ENCODE data around the gene PTPRA.
"Not testable (repeated sequence)": the region's sequence is repeated elsewhere in the genome, so short reads cannot be mapped to it uniquely, and the experiment has no call there.

The PTPRA gene, protein sequence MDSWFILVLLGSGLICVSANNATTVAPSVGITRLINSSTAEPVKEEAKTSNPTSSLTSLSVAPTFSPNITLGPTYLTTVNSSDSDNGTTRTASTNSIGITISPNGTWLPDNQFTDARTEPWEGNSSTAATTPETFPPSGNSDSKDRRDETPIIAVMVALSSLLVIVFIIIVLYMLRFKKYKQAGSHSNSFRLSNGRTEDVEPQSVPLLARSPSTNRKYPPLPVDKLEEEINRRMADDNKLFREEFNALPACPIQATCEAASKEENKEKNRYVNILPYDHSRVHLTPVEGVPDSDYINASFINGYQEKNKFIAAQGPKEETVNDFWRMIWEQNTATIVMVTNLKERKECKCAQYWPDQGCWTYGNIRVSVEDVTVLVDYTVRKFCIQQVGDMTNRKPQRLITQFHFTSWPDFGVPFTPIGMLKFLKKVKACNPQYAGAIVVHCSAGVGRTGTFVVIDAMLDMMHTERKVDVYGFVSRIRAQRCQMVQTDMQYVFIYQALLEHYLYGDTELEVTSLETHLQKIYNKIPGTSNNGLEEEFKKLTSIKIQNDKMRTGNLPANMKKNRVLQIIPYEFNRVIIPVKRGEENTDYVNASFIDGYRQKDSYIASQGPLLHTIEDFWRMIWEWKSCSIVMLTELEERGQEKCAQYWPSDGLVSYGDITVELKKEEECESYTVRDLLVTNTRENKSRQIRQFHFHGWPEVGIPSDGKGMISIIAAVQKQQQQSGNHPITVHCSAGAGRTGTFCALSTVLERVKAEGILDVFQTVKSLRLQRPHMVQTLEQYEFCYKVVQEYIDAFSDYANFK

DNA sequence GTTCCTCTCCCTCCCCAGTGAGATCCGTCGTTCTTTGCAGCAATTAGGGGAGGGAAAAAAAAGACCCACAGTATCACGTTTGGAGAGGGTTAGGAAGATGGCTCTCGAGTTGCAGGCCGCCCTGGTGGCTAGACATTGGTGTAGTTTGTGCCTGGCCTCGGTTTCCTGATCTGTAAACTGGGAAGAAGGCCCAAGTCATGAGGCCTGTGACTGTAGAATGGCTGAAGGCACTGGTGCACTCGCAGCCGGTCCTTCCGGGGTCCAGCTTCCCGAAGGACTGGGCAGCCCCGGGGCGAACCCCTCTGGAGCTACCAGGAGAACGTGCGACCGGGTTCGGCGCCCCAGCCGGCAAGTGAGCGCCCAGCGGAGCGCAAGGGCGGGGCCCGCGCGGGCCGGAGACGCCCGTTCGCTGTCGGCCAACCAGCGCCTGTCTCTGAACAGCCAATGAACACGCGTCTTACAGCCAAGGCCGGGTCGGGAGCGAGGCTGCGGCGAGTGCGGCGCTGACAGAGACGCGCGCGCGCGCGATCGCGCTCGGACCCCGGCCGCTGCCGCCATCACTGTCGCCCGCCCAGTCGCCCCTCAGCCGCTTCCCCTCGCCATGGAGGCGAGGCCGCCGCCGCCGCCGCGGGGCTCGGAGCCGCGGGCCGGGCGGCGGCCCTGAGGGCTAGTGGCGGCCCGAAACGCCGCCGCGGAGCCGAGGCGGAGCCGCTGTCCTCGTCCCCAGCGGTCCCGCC, at the start of gene PTPRA:
Gene PTPRA, plus strand, starts transcription at position 472 of the 737 bp plus-strand sequence. CDS start 90,797 bp downstream, outside the sequence.
- DNase-seq (ENCODE audit: low read depth), result peak; percentile 92

DNA sequence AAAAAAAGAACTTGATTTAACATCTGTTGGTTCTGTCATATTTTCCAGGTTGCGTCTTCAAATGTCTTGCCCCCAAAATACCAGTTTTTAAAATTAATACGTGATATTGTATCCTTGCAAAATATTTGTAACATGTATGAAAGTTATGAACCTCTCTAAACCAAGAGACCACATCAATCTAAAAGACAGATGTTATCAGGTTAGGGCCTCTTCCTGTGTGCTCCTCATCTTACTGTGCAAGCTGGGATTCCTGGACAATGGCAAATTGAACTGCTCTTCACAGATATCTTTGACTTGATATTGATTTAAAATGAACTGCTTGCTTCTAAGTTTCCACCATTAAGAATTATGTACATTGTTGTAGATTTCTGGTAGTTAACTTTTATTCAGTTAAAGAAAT, 47.5 kb upstream of the PTPRA start:
- DNase-seq (ENCODE audit: low read depth), result no peak

DNA sequence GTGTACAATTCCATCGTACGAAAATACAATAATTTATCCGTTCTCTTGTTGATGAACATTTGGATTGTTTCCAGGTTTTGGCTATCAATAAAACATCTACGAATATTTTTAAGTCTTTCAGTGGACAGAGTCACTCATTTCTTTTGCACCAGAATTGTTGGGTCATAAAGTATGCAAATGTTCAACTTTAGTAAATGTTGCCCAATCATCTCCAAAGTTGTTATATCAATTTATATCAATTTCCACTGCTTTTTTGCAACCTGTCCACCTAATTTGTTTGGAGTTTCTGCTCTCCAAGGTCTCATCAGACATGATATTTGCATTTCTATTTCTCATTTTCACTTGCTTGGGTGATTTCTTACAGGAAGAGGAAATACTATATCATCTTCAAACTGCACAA, 46.6 kb upstream of the PTPRA start:
- DNase-seq (ENCODE audit: low read depth), result no peak

DNA sequence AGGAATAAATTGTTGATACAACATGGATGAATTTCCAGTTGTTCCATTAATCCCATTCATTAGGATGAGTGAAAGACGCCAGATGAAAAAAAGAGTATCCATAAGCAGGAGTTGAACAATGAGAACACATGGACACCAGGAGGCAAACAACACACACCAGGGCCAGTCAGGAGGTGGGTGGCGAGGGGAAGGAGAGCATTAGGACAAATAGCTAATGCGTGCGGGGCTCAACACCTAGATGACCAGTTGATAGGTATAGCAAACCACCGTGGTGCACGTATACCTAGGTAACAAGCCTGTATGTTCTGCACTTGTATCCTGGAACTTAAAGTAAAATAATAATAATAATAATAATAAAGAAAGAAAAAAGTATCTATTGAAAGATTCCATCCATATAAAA, 43.9 kb upstream of the PTPRA start:
- DNase-seq (ENCODE audit: low read depth), result no peak

DNA sequence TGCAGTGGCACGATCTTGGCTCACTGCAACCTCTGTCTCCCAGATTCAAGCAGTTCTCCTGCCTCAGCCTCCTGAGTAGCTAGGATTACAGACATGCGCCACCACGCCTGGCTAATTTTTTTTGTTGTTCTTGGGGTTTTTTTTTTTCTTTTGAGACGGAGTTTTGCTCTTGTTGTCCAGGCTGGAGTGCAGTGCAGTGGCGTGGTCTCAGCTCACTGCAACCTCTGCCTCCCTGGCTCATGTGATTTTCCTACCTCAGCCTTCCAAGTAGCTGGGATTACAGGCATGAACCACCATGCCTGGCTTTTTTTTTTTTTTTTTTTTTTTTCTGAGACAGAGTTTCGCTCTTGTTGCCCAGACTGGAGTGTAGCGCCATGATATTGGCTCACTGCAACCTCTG, 42.1 kb upstream of the PTPRA start:
- DNase-seq (ENCODE audit: low read depth), result not testable (repeated sequence)

DNA sequence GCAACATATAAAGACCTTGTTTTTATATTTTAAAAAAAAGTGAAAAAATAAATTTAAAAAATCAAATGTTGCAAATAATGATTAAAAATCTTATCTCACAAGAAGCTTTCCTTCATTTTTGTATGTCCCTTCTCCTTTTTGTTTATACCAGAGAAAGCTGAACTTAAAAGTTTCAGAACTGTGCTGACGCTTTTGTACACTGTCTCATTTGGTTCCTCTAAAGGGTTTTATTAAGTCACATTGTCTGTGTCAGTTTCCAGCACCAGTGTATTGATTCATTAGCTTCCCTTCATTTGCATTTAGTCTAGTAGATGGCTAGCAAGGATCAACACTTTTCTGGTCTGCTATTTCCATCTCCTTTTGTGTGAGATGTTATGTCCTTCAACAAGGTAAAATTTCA, 39.5 kb upstream of the PTPRA start:
- DNase-seq (ENCODE audit: low read depth), result no peak

DNA sequence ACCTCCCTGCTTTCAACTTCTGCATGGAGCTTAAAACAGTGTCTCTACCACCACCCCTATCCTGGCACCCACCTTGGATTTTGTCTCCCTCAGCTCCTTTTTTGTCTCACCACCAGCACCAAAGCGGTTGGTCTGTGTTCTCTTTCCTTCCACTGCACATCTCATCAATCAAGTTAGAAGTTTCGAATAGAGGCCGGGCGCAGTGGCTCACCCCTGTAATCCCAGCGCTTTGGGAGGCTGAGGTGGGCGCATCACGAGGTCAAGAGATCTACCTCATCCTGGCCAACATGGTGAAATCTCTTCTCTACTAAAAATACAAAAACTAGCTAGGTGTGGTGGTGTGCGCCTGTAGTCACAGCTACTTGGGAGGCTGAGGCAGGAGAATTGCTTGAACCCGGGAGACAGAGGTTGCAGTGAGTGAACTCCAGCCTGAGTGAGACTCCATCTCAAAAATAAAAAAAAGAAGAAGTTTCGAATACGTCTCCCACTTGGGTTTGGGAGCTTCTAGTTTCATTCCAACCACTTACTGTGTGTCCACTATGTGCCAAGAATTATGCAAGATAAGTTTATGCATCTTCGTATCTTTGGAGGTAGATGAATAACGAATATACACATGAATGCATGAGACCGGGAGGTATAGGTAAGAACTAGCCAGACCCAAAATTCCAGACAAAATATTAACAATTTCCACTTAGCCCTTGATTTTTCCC, 38.7 kb upstream of the PTPRA start:
- no peak for DNase-seq (ENCODE audit: low read depth)

DNA sequence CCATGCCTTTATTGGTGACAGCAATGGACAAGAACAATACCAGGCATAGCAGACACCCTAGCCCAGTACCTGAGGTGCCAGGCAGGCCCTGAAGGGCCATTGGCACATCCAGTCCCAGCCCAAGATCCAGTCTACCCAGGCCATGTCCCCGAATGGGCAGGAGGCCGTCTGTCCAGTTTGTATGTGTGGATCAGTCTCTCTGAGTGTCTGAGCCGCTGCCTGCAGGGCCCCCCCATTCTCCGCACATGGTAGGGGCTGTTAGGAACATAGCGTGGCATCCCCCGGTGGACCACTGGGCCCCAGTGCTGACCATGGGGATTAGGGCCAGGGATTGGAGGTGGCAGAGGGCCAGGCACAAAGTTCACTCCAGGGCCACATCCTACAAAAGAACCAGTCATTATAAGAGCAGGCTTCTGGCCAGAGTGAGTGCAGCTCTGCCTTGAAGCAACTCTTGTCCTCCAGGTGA, 37.9 kb upstream of the PTPRA start:
- no peak for DNase-seq (ENCODE audit: low read depth)

DNA sequence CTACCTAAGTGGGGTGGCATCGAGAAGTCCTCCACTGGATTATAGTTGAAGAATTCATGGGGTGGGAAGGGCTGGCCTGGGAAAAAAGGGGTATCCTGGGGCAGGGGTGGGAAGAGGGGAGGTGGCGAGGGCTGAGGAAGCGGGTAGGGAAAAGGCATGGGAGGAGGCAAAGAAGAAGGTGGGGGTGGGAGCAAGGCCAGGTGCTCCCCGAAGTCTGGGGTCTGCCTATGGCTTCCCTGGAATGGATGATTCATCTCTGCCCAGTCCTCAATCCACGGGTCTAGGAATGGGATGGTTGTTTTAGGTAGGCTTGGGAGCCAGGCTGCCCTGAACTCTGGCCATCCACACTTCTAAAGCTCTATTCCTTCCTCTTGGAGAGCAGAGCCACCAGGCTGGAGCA, 37.2 kb upstream of the PTPRA start:
- DNase-seq (ENCODE audit: low read depth), result no peak

DNA sequence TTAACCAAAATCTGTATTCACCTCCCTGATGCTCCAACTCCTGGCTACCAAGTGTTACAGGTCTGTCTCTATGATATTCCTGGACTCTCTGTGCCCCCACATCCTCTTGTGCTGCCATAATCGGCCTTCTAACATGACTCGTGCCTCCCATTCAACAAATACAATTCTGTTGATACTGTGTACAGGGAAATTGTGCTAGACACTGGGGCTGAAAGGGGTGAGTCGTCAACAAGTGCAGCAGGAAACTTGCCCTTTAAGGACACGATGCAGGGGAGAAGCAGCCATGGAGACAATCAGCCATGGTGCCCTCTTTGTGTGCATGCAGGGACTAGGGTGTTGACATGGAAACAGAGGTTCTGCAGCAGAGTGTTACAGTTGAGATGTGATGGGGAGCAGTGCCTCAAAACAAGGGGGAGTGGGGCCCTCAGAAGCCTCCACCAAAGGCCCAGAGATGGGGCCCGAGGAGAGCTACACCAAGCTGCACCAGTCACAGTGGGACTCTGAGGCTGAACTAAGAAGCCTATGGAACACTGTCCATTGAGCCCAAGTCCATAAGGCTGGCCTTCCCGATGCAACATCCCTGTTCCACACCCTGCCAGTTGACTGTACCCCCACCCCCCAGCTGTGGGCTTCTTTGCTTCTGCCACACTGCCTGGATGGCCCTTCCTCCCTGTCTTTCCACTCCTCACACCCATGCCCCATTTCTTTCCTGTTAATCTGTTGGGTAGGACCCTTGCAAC, 35.9 kb upstream of the PTPRA start:
- DNase-seq (ENCODE audit: low read depth), result no peak

DNA sequence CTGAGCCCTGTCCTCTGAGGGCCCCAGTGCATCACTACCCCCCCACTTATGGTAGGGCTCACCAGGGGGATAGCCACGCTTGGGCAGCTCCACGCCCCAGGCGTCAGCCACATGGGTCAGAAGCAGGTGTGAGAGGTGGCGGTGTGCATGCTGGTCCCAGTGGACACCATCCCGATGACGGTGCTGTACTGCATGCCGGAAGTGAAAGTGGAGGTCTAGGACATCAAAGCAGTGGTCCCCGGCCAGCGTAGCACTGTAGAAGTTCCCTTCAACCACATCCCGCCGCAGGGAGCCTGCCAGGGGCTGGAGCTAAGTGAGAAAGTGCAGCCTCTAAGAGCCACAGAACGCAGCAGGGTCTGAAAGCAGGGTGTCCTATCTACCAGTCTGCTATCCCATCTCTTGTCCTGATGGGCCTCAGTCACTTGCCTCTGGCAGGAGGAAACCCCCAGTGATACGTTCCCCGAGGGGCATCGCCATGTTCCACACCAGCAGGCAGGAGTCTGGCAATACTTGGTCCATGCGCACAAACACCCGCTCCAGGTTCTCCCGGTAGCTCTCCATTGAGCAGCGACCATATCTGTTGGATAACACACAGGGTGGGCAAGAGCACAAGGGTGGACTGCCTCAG, 35.0 kb upstream of the PTPRA start:
- DNase-seq (ENCODE audit: low read depth), result no peak

DNA sequence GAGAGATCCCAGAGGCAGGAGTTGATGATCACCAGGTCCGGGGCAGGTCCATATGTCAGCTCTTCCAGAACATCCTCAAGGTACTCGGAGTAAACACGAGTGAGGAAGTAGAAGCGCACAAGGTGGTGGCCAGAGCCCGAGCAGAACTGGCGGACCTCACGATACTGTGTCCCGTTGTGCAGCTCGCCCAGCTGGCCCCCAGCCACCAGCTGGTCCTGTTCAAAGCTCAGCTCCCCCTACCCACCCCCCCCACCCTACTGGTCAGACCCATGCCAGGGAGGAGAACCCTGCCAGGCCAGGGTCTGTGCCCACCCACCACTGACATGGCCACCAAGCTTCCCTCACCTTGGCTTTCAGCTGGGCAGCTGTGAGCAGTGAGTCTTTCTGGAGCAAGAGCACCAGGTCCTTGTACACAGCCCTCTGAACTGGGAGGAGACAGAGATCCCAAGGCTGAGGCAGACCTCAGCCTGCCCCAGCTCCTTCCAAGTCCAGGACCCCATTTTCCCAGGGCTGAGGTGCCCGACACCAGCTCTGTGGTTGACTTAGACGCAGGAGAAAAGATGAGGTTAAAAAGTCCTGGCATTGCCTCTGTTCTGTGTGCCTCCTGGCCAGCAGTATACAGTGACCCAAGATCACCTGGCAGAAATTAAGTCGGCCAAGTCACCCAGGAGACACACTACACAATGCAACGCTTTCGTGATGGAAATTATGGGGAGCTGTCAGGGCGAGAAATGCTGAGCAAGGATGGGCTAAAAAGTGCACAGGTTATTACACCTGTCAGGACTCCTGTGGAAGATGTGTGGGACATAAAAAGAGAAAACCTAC, 34.2 kb upstream of the PTPRA start:
- DNase-seq (ENCODE audit: low read depth), result no peak

DNA sequence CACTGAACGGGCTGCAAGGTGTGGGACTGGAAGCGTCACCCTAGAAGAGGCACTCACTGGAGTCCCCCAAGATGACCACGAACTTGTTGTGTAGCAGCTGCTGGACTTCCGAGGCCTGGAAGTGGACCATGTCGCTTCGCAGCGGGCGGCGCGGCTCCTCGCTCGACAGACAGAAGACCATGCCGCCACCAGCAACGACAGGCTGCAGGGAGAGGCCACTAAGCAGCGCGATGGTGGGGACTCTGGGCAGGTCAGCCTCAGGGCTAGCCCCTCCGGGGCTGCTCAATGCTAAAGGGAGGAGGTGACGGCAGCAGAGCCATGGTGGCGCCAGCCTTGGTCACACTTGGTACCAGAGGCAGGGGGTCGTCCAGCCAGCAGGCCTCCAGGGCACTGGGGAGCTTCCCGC, 33.5 kb upstream of the PTPRA start:
- DNase-seq (ENCODE audit: low read depth), result no peak

DNA sequence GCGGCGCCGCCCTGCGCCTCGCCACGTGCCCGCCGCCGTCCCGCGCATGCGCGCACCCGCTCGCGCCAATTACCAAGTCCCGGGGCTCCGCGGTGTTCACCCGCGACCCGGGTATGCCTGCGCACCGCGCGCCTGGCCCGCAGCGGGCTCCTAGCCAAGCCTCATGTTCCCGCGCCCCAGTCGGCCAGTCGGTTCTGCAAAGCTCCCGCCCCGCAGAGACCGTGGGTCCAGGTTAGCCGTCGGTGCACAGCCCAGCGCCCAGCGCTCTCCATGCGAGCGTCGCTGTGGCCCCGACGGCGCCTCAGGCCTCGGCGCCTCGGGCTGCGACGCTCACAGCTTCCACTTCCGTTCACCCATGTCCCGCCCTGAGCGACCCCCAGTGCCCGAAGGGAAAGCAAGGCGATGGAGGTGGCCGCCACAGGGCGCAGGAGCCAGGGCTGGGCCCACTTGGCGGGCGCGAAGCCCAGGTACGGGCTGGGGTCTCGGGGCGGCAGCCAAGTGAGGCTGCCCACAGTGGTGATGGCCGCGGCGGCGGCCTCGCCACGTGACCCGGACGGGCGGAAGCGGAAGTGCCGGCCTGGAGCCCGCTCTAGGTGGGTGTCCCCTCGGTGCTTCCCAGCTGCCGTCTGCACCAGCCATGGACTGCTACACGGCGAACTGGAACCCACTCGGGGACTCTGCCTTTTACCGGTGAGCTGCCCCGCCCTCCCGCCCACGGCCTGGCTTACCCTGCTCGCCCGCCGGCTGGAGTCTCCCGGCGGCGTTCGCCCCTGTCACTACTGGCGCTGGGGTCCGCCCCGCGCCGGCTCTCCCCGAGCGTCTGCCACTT, 32.9 kb upstream of the PTPRA start, which contains the start of the genes PCED1A and VPS16:
Gene PCED1A, minus strand, starts transcription at position 518 of the 829 bp plus-strand sequence. CDS start 743 bp downstream, outside the sequence.
Gene VPS16, plus strand, starts transcription at position 608 of the 829 bp plus-strand sequence. Its CDS starts 30 bp downstream, at position 638.
- peak; percentile 88 for DNase-seq (ENCODE audit: low read depth)

DNA sequence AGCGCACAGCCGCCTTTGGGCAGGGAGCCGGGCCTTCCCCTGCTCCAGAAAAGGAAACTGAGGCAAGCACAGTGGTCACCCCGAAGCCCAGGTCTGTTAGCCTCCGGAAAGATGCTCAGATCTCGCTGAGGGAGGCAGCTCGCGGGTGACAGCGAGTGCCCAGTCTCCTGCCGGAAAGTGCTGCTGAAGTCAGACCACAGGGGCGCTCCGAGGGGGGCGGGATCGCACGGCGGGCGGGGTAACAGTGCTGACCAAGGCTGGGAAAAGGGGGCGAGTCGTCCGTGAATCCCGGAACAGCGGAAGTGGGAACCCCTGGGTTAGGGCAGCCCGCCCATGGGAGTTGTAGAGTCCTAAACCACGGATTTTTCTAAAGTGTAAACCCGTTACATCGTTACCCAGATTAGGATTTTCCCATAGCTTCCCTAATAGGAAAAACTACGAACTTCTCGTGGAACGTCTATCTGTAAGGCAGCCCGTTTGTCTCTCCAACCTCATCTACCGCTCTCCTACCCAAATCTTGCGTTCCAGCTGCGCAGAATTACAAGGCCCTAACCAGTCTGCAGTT, 32.2 kb upstream of the PTPRA start:
- DNase-seq (ENCODE audit: low read depth), result peak; percentile 63

DNA sequence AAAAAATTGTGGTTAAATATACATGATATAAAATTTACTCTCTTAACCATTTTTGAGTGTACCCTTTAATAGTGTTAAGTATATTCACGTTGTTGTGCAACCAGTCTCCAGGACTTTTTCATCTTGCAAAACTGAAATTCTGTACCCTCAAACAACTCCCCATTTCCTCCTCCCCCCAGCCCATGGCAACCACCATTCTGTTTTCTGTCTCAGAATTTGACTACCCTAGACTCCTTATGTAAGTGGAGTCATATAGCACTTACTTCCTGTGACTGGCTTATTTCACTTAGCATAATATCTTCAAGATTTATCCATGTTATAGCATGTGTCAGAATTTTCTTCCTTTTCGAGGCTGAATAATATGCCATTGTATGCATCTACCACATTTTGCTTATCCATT, 27.7 kb upstream of the PTPRA start:
- DNase-seq (ENCODE audit: low read depth), result no peak

DNA sequence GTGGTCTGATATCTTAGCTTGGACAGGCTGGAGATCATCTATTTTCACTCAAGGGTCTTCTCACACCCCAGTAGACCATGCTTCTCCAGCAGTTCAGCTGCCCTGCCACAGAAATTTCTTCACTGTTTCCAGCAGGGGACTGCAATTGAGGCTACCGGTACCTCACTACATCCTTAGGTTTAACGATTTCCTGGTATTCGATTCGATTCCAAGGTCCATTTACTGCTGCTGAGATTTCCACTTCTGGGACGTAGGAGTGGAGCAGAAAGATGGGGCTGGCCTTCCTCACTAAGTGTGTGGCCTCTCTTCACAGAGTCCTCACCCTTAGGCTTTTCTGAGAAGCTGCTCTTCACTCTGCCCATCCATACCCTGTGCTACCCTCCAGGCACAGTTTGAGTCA, 26.6 kb upstream of the PTPRA start:
- DNase-seq (ENCODE audit: low read depth), result no peak

DNA sequence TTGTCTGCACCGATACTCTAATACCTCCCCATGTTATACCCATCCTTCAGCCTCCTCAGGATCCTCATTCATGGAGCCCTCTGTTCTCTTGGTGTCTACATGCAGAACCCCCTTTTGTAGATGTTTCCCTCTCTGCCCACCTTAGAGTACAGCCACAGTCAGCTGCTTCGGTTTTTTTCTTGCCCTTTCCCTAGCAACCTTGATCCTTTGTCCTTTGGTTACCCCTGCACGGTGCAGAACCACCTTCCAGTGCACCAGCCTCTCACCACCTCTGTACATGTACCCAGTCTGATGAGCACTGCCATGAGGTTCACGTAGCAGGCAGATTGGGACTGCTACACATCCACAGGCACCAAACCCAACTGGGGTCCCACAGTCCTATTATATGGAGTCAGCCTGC, 25.5 kb upstream of the PTPRA start:
- DNase-seq (ENCODE audit: low read depth), result no peak

Measured in iris pigment epithelial cell (primary cell).